Measurements from ENCODE around the gene ZNF77.
"Not testable (repeated sequence)": the region's sequence is repeated elsewhere in the genome, so short reads cannot be mapped to it uniquely, and the experiment has no call there.

Gene ZNF77

DNA sequence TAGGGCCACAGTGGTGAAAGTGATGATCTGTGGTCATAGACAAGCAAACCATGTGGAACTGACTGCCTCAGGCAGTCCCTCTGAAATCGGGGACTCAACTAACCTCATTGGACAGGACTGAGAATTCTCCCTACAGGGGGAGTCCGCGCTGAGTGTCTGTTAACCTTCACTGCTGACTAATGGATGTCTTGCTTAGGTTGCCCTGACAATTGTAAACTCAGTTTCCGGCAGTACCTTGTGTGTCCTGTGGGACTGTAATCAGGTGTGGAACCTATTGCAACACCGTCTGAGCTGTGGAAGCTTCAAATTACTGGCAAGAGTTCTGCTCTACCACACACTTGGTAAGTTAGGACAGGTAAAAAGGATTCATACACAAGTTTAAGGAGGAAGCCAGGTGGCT, 21.8 kb downstream of the ZNF77 start:
- no peak overlapping the region for H3K27ac ChIP-seq (ENCODE audit: low read depth, low read length, severe bottlenecking)
- peaks cover 5% of the 10 kb centered on the region for H3K9me3 ChIP-seq (ENCODE audit: control insufficient read depth, low read length)
- WGBS, 2 experiments (ENCODE audit: insufficient coverage in 2 of 2): 78% methylated on average over 5 of the region's 5 CpGs; no CpG with 5 or more reads in 1 of the 2 experiments

DNA sequence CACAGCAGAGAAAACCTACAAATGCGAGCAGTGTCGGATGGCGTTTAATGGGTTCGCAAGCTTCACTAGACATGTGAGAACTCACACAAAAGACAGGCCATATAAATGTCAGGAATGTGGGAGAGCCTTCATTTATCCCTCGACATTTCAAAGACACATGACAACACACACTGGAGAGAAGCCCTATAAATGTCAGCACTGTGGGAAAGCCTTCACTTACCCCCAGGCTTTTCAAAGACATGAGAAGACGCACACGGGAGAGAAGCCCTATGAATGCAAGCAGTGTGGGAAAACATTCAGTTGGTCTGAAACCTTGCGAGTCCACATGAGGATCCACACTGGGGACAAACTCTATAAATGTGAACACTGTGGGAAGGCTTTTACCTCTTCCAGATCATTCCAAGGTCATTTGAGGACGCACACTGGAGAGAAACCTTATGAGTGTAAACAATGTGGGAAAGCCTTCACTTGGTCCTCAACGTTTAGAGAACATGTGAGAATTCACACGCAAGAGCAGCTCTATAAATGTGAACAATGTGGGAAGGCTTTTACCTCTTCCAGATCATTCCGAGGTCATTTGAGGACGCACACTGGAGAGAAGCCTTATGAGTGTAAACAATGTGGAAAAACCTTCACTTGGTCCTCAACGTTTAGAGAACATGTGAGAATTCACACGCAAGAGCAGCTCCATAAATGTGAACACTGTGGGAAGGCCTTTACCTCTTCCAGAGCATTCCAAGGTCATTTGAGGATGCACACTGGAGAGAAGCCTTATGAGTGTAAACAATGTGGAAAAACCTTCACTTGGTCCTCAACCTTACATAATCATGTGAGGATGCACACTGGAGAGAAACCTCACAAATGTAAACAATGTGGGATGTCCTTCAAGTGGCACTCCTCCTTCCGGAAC, 27.2 kb downstream of the ZNF77 start:
- Histone ChIP-seq H3K4me3 (ENCODE audit: extremely low read depth, insufficient read depth, low read length, poor library complexity, severe bottlenecking) (no peak overlapping the region), H3K9me3 (ENCODE audit: control insufficient read depth, low read length) (peaks cover 18% of the 10 kb centered on the region), H3K4me1 (ENCODE audit: control insufficient read depth, insufficient read depth, low read length, poor library complexity, severe bottlenecking) (no peaks in the 10 kb centered on the region), H3K27ac (ENCODE audit: low read depth, low read length, severe bottlenecking) (no peak overlapping the region), H3K36me3 (ENCODE audit: control insufficient read depth, insufficient read depth, low read length) (peaks cover 45% of the 10 kb centered on the region)
- WGBS, 2 experiments (ENCODE audit: insufficient coverage in 2 of 2): 96% methylated on average over 15 to 16 of the region's 16 CpGs

More for the DNA sequence above, 21.8 kb downstream of the ZNF77 start:
- Histone ChIP-seq H3K4me1 (ENCODE audit: control insufficient read depth, insufficient read depth, low read length, poor library complexity, severe bottlenecking) (no peaks in the 10 kb centered on the region), H3K4me3 (ENCODE audit: extremely low read depth, insufficient read depth, low read length, poor library complexity, severe bottlenecking) (no peak overlapping the region), H3K36me3 (ENCODE audit: control insufficient read depth, insufficient read depth, low read length) (peaks cover 18% of the 10 kb centered on the region)

DNA sequence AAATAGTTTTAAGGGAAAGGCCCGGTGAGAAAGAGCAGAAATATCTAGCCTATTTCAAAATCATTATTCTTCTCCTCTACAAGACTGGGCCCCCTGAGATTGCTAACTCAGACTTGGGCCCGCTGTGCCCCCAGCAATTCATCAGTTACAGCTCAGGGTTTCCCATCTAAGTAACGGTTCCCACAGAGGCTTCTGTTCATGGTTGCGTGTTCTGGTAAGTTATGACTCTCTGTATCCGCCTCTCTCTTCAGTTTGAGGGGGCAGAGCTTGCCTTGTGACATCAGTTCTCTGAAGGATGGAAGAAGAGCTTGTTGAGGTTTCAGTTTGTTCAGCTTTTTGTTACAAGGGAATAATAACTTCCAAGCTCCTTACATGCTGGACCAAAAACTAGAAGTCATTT, 32.5 kb downstream of the ZNF77 start:
- WGBS, 2 experiments (ENCODE audit: insufficient coverage in 2 of 2): 89 to 95% methylated on average over 4 of the region's 5 CpGs
- Histone ChIP-seq H3K4me3 (ENCODE audit: extremely low read depth, insufficient read depth, low read length, poor library complexity, severe bottlenecking) (no peak overlapping the region), H3K27ac (ENCODE audit: low read depth, low read length, severe bottlenecking) (no peak overlapping the region), H3K4me1 (ENCODE audit: control insufficient read depth, insufficient read depth, low read length, poor library complexity, severe bottlenecking) (no peaks in the 10 kb centered on the region), H3K9me3 (ENCODE audit: control insufficient read depth, low read length) (peaks cover 19% of the 10 kb centered on the region), H3K36me3 (ENCODE audit: control insufficient read depth, insufficient read depth, low read length) (peaks cover 20% of the 10 kb centered on the region)

DNA sequence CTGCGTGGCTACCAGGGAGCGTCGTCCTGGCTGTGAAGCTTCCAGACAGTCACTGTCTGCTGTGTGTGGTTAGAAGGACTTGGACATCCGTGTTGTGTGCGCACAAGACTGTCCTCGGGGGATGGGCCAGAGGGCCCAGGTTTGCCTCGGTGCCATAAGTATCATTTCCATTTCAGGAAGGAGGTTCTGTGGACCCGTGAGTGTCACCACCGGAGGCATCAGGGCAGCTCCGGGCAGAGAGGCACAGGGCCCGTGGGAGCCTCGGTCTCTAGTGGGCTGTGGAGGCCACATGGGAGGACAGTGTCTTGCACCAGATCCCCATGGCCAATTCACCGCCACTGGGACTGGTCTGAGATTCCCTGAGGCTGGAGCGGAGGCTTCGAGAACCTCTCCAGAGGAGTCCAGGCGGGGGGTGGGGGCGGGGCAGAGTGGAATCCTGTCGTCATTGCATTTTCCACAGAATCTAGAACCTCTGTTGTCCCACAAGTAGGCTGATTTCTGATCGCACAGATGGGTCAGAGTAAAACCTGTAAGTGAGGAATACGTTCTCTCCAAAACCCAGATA, 38.1 kb downstream of the ZNF77 start:
- no peaks in the 10 kb centered on the region for H3K4me1 ChIP-seq (ENCODE audit: control insufficient read depth, insufficient read depth, low read length, poor library complexity, severe bottlenecking)
- peaks cover 5% of the 10 kb centered on the region for H3K9me3 ChIP-seq (ENCODE audit: control insufficient read depth, low read length)
- WGBS, 2 experiments (ENCODE audit: insufficient coverage in 2 of 2): 92% methylated on average over 18 of the region's 20 CpGs
- H3K4me3 ChIP-seq (ENCODE audit: extremely low read depth, insufficient read depth, low read length, poor library complexity, severe bottlenecking): no peak overlapping the region
- no peak overlapping the region for H3K27ac ChIP-seq (ENCODE audit: low read depth, low read length, severe bottlenecking)
- H3K36me3 ChIP-seq (ENCODE audit: control insufficient read depth, insufficient read depth, low read length): no peaks in the 10 kb centered on the region

DNA sequence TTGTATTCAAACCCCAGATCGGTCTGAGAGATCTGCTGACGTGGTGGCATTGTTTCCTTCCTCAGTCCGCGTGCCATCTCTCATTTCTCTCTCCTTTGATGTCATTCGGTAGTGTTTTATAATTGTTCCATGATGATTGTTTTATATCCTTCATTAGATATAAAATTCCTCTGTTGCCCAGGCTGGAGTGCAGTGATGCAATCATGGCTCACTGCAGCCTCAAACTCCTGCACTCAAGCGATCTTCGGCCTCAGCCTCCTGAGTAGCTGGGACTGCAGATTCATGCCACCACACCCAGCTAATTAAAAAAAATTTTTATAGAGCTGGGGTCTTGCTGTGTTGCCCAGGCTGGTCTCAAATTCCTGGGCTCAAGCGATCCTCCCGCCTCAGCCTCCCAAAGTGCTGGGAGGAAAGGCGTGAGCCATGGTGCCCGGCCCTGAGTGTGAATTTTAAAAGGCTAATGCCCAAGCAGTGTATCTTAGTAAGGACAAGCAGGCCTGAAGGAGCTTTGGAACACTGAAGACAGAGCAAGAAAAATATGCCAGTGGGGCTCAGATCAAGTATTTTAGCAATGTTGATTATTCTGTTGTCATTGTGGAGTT, 38.8 kb downstream of the ZNF77 start:
- Histone ChIP-seq H3K36me3 (ENCODE audit: control insufficient read depth, insufficient read depth, low read length) (no peaks in the 10 kb centered on the region), H3K27ac (ENCODE audit: low read depth, low read length, severe bottlenecking) (no peak overlapping the region), H3K9me3 (ENCODE audit: control insufficient read depth, low read length) (peaks cover under 1% of the 10 kb centered on the region), H3K4me1 (ENCODE audit: control insufficient read depth, insufficient read depth, low read length, poor library complexity, severe bottlenecking) (no peaks in the 10 kb centered on the region), H3K4me3 (ENCODE audit: extremely low read depth, insufficient read depth, low read length, poor library complexity, severe bottlenecking) (no peak overlapping the region)
- 95 to 97% methylated on average over 6 to 8 of the region's 11 CpGs for WGBS, 2 experiments (ENCODE audit: insufficient coverage in 2 of 2)

DNA sequence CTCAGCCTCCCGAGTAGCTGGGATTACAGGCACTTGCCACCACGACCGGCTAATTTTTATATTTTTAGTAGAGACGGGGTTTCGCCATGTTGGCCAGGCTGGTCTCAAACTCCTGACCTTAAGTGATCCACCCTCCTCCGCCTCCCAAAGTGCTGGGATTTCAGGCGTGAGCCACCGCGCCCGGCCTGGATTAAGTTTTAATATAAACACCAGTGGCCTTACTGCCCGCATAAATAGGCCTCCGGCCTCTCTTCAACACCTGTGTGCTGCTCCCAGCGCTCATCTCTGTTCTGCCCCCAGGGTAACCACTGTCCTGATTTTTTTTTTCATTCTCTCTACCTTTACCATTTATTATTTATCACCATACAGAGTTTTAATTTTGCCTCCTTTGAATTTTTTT, 41.4 kb downstream of the ZNF77 start:
- H3K27ac ChIP-seq (ENCODE audit: low read depth, low read length, severe bottlenecking): not testable (repeated sequence)

DNA sequence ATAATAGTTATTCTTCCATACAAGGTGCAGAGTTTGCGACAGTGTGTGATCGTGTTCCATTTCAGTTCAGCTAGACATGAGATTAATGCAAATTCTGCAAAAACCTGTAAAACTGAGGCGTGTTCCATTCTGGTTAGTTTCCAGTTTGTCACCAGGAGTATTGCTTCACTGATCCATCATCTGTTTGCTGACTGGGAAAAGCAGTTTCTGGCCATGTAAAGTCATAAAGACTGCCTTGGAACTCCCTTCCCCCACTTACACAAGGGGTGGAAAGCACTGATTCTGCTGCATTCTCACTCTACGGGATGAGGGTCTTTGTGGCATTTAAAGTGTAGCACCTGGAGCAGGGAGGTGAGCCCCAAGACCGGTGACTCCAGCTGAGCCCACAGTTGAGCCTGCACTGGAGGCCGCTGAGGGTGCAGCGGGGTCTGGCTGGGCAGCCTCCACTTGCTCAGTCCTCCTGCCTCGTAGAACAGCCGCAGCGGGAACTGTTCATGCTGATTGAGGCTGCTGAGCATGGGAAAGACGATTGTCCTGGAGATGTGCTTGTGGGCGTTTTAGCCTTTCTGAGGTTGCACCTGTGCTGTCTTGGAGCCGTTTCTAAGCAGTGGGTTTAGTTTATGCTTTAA, 42.1 kb downstream of the ZNF77 start:
- Histone ChIP-seq H3K27ac (ENCODE audit: low read depth, low read length, severe bottlenecking) (no peak overlapping the region), H3K4me3 (ENCODE audit: extremely low read depth, insufficient read depth, low read length, poor library complexity, severe bottlenecking) (no peak overlapping the region), H3K9me3 (ENCODE audit: control insufficient read depth, low read length) (peaks cover 3% of the 10 kb centered on the region), H3K4me1 (ENCODE audit: control insufficient read depth, insufficient read depth, low read length, poor library complexity, severe bottlenecking) (no peaks in the 10 kb centered on the region), H3K36me3 (ENCODE audit: control insufficient read depth, insufficient read depth, low read length) (no peaks in the 10 kb centered on the region)
- 86% methylated on average over 12 to 13 of the region's 13 CpGs for WGBS, 2 experiments (ENCODE audit: insufficient coverage in 2 of 2)

More for the DNA sequence above, 41.4 kb downstream of the ZNF77 start:
- H3K9me3 ChIP-seq (ENCODE audit: control insufficient read depth, low read length); H3K4me1 ChIP-seq (ENCODE audit: control insufficient read depth, insufficient read depth, low read length, poor library complexity, severe bottlenecking); H3K36me3 ChIP-seq (ENCODE audit: control insufficient read depth, insufficient read depth, low read length); H3K4me3 ChIP-seq (ENCODE audit: extremely low read depth, insufficient read depth, low read length, poor library complexity, severe bottlenecking): not testable (repeated sequence)
- WGBS, 2 experiments (ENCODE audit: insufficient coverage in 2 of 2): 92 to 93% methylated on average over 10 to 13 of the region's 13 CpGs

DNA sequence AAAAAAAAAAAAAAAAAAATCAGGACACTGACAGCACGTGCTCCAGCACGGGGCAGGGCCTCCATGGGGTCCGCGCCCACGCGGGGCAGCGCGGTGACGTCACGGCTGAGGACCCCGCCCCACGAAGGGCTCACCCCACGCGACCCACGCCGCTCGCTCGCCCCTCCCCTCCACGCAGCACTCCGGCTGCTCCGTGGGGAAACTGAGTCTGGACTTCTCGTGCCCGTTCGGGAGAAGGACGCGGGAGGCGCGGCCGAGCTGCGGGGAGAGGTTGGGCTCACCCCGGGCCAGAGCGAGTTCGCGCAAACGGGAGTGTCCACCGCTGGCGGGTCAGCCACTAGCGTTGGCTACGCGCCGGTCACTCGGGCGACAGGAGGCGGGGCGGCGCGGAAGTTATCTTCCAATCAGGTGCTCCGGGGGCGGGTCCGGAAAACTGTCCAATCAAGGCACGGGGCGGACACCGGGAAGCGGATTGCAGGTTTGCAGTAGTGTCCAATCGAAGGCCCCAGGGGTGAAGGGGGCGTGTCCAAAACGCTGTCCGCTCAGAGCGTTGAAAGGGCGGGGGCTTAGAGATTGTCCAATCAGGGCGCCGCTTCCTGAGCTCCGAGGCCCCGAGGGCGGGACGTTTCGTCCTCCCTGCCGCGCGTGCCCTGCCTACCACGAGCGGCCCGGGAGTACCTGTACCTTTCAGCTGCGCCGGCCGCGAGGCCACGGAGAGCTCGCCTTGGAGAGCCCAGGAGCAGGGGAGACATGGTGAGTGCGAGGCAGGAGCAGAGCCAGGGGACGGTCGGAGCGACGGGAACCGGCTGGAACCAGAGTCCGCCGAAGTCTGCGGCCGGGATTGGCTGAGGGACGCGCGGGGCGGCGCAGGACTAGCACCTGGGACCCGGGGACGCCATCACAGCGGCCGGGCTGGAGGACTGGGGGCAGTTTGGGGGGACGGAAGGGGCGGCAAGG, 44.2 kb downstream of the ZNF77 start, which contains the start of gene ZNF57:
TSS of gene ZNF57 (plus strand) at position 633 of the 957 bp plus-strand sequence. CDS start at position 751, 118 bp downstream.
- peak within 1 kb of the TSS; percentile 67 for H3K27ac ChIP-seq (ENCODE audit: low read depth, low read length, severe bottlenecking)
- peaks cover 12% of the 10 kb centered on the region for H3K9me3 ChIP-seq (ENCODE audit: control insufficient read depth, low read length)
- H3K4me3 ChIP-seq (ENCODE audit: extremely low read depth, insufficient read depth, low read length, poor library complexity, severe bottlenecking): peak within 1 kb of the TSS; percentile 82
- H3K36me3 ChIP-seq (ENCODE audit: control insufficient read depth, insufficient read depth, low read length): no peaks in the 10 kb centered on the region
- H3K4me1 ChIP-seq (ENCODE audit: control insufficient read depth, insufficient read depth, low read length, poor library complexity, severe bottlenecking): no peaks in the 10 kb centered on the region
- 0 to 1% methylated on average over 54 to 77 of the region's 100 CpGs for WGBS, 2 experiments (ENCODE audit: insufficient coverage in 2 of 2)

DNA sequence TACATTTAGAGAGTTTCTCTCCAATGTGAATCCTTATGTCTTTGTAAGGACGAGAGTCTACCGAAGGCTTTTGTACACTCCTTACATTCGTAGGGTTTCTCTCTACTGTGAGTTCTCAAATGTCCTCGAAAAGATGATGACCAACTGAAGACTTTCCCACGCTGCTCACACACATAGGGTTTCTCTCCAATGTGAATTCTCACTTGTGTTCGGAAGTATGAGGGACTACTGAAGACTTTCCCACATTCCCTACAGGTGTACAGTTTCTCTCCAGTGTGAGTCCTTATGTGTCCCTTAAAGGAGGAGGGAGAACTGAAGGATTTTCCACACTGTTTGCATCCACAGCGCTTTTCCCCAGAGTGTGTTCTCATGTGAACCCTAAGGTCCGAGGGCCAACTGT, 48.1 kb downstream of the ZNF77 start:
- WGBS, 2 experiments (ENCODE audit: insufficient coverage in 2 of 2): 73 to 76% methylated on average over 5 to 8 of the region's 8 CpGs
- Histone ChIP-seq H3K36me3 (ENCODE audit: control insufficient read depth, insufficient read depth, low read length) (no peaks in the 10 kb centered on the region), H3K4me1 (ENCODE audit: control insufficient read depth, insufficient read depth, low read length, poor library complexity, severe bottlenecking) (no peaks in the 10 kb centered on the region), H3K27ac (ENCODE audit: low read depth, low read length, severe bottlenecking) (no peak overlapping the region), H3K9me3 (ENCODE audit: control insufficient read depth, low read length) (peaks cover 12% of the 10 kb centered on the region), H3K4me3 (ENCODE audit: extremely low read depth, insufficient read depth, low read length, poor library complexity, severe bottlenecking) (no peak overlapping the region)

DNA sequence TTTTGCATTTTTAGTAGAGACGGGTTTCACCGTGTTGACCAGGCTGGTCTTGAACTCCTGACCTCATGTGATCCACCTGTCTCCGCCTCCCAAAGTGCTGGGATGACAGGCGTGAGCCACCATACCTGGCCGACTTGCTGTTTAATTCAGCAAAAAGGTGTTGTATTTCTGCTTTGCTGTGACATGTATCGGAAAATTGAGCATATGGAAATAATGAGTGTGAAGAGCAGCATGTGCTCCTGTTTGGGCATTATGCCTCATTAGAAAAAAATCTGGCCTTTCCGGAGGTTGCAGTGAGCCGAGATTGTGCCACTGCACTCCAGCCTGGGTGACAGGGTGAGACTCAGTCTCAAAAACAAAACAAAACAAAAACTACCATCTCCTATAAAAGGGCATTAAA, 54.2 kb downstream of the ZNF77 start:
- not testable (repeated sequence) for H3K4me3 ChIP-seq (ENCODE audit: extremely low read depth, insufficient read depth, low read length, poor library complexity, severe bottlenecking); H3K27ac ChIP-seq (ENCODE audit: low read depth, low read length, severe bottlenecking); H3K36me3 ChIP-seq (ENCODE audit: control insufficient read depth, insufficient read depth, low read length); H3K4me1 ChIP-seq (ENCODE audit: control insufficient read depth, insufficient read depth, low read length, poor library complexity, severe bottlenecking); H3K9me3 ChIP-seq (ENCODE audit: control insufficient read depth, low read length)
- WGBS, 2 experiments (ENCODE audit: insufficient coverage in 2 of 2): 79 to 85% methylated on average over 5 to 8 of the region's 8 CpGs

All from mesodermal cell (in vitro differentiated cells).